Epithelial cell of proximal tubule (primary cell): ENCODE measurements around the gene BABAM2. TPM values are rescaled to one million over a fixed set of nuclear protein-coding genes. Genes with fewer than 3 reads are reported as not detected.
"Not testable (repeated sequence)": the region's sequence is repeated elsewhere in the genome, so short reads cannot be mapped to it uniquely, and the experiment has no call there.

Source experiments
- DNase-seq: peaks from one replicate; pipeline ENCODE4 v3.0.0-alpha.2; 2011; ENCODE audit warnings: low read depth
- H3K4me3 ChIP-seq: 2 replicates; pipeline ENCODE4 v1.5.1; 2011; ENCODE audit warnings: low read depth, mild to moderate bottlenecking, low read length
- CTCF ChIP-seq: conservative IDR thresholded peaks from 2 replicates; pipeline ENCODE4 v1.5.1; 2012; ENCODE audit warnings: low read depth, mild to moderate bottlenecking, low read length
- total RNA-seq: library from RNA; depleted of rRNA; stranded (reverse); fragments of >200 nt; gene quantifications from 2 replicates; pipeline ENCODE4 v1.2.3, GENCODE V29; 2015

Gene BABAM2
- total RNA-seq, 1 donor from 2014 or later = 23.6 TPM

GRCh38 chr2:28011322-28011737 lies 120.8 kb downstream of the BABAM2 start:
- no peak for DNase-seq
- H3K4me3 ChIP-seq = no peak overlapping the region
- TF ChIP-seq CTCF = no peak

- H3K4me3 ChIP-seq, DNase-seq: not testable (repeated sequence)
Measured at GRCh38 chr2:28018474-28018873, 127.9 kb downstream of the BABAM2 start.

- DNase-seq, H3K4me3 ChIP-seq: not testable (repeated sequence)
Measured at GRCh38 chr2:28019521-28019920, 129.0 kb downstream of the BABAM2 start.

GRCh38 chr2:28021898-28022297 lies 131.4 kb downstream of the BABAM2 start:
- no peak overlapping the region for H3K4me3 ChIP-seq
- no peak for TF ChIP-seq CTCF

GRCh38 chr2:28025123-28025522 lies 134.6 kb downstream of the BABAM2 start:
- H3K4me3 ChIP-seq = no peak overlapping the region
- TF ChIP-seq CTCF = no peak
- no peak for DNase-seq

More at GRCh38 chr2:28021898-28022297, 131.4 kb downstream of the BABAM2 start:
- no peak for DNase-seq

GRCh38 chr2:28026230-28026629 lies 135.7 kb downstream of the BABAM2 start:
- not testable (repeated sequence) for DNase-seq, H3K4me3 ChIP-seq

- H3K4me3 ChIP-seq = no peak overlapping the region
- no peak for TF ChIP-seq CTCF
- no peak for DNase-seq
Measured at GRCh38 chr2:28028025-28028424, 137.5 kb downstream of the BABAM2 start.

GRCh38 chr2:28030600-28030999 lies 140.1 kb downstream of the BABAM2 start:
- no peak for DNase-seq

More at GRCh38 chr2:28030600-28030999, 140.1 kb downstream of the BABAM2 start:
- TF ChIP-seq CTCF = no peak
- H3K4me3 ChIP-seq = no peak overlapping the region
